ENCODE measurements around the gene PLCD1.
A peak's percentile ranks its signal among the peaks of the same experiment; 100 is the strongest.
"Not testable (repeated sequence)": the region's sequence is repeated elsewhere in the genome, so short reads cannot be mapped to it uniquely, and the experiment has no call there.

PLCD1 gene

GRCh38 chr3:38043486-38043885, 14.0 kb upstream of the PLCD1 start:
- DNase-seq (ENCODE audit: low read depth), result no peak
- H3K4me3 ChIP-seq (ENCODE audit: low read length), result no peak overlapping the region
- TF ChIP-seq, protein P1, sequence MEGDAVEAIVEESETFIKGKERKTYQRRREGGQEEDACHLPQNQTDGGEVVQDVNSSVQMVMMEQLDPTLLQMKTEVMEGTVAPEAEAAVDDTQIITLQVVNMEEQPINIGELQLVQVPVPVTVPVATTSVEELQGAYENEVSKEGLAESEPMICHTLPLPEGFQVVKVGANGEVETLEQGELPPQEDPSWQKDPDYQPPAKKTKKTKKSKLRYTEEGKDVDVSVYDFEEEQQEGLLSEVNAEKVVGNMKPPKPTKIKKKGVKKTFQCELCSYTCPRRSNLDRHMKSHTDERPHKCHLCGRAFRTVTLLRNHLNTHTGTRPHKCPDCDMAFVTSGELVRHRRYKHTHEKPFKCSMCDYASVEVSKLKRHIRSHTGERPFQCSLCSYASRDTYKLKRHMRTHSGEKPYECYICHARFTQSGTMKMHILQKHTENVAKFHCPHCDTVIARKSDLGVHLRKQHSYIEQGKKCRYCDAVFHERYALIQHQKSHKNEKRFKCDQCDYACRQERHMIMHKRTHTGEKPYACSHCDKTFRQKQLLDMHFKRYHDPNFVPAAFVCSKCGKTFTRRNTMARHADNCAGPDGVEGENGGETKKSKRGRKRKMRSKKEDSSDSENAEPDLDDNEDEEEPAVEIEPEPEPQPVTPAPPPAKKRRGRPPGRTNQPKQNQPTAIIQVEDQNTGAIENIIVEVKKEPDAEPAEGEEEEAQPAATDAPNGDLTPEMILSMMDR (IDR thresholded peaks at IDR 0.05; ENCODE audit: insufficient read depth, low read depth, low read length, missing control alignments), result no peak

GRCh38 chr3:38040401-38040800, 11.0 kb upstream of the PLCD1 start:
- TF ChIP-seq, protein P1 (IDR thresholded peaks at IDR 0.05; ENCODE audit: insufficient read depth, low read depth, low read length, missing control alignments), result no peak
- H3K4me3 ChIP-seq (ENCODE audit: low read length), result no peak overlapping the region
- no peak for DNase-seq (ENCODE audit: low read depth)

GRCh38 chr3:38039899-38040261, 10.4 kb upstream of the PLCD1 start:
- TF ChIP-seq, protein P1 (IDR thresholded peaks at IDR 0.05; ENCODE audit: insufficient read depth, low read depth, low read length, missing control alignments), result peak; percentile 34
- DNase-seq (ENCODE audit: low read depth), result peak; percentile 57
- H3K4me3 ChIP-seq (ENCODE audit: low read length), result no peak overlapping the region

- TF ChIP-seq, protein P1 (IDR thresholded peaks at IDR 0.05; ENCODE audit: insufficient read depth, low read depth, low read length, missing control alignments), result no peak
- H3K4me3 ChIP-seq (ENCODE audit: low read length), result peak within 1 kb of the TSS; percentile 20
- peak; percentile 73 for DNase-seq (ENCODE audit: low read depth)
These were observed 9.9 kb upstream of the PLCD1 start, which contains the start of gene DLEC1 for GRCh38 chr3:38039101-38039898. DLEC1 (plus strand) TSS chr3:38039208; CDS start chr3:38039226, 18 bp downstream.

DNA sequence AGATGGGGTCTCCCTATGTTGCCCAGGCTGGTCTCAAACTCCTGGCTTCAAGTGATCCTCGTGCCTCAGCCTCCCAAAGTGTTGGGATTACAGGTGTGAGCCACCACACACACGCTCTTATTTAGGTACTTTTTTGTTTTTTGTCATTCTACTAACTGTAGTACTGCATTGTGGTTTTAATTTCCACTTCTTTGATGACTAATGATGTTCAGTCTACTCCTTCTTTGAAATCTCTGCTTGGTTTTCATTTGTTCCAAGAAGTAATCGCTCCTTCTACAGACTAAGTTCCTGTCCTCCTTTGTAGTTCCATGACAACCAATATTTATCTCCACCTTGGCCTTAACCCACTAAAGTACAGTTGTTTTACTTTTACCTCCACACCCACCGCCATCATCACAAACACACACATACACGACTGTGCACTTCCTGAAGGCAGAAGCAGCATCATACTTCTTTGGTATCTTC, 9.0 kb upstream of the PLCD1 start:
- DNase-seq (ENCODE audit: low read depth), result no peak
- H3K4me3 ChIP-seq (ENCODE audit: low read length), result no peak overlapping the region
- TF ChIP-seq, protein P1 (IDR thresholded peaks at IDR 0.05; ENCODE audit: insufficient read depth, low read depth, low read length, missing control alignments), result no peak

DNA sequence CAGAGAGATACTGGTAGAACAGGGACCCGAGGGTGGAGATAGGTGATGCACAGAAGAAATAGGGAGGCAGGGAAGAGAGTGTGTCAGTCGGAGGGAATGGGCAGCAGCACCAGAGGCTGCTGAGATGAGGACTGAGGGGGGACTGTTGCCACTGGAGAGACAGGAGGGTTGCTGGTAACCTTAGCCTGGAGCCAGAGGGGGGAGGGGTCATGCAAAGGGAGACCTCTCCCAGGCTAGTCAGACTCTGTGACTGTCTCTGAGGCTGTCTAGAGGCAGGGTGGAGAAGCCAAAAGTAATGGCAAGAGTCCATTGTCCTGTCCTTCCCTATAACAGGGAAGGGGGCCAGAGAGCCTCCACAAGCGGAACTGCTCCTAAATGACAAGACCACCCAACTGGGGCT, 7.5 kb upstream of the PLCD1 start:
- TF ChIP-seq, protein P1 (IDR thresholded peaks at IDR 0.05; ENCODE audit: insufficient read depth, low read depth, low read length, missing control alignments), result no peak
- no peak for DNase-seq (ENCODE audit: low read depth)
- no peak overlapping the region for H3K4me3 ChIP-seq (ENCODE audit: low read length)

GRCh38 chr3:38036286-38036685, 6.8 kb upstream of the PLCD1 start:
- TF ChIP-seq, protein P1 (IDR thresholded peaks at IDR 0.05; ENCODE audit: insufficient read depth, low read depth, low read length, missing control alignments), result no peak
- DNase-seq (ENCODE audit: low read depth), result no peak
- no peak overlapping the region for H3K4me3 ChIP-seq (ENCODE audit: low read length)

DNA sequence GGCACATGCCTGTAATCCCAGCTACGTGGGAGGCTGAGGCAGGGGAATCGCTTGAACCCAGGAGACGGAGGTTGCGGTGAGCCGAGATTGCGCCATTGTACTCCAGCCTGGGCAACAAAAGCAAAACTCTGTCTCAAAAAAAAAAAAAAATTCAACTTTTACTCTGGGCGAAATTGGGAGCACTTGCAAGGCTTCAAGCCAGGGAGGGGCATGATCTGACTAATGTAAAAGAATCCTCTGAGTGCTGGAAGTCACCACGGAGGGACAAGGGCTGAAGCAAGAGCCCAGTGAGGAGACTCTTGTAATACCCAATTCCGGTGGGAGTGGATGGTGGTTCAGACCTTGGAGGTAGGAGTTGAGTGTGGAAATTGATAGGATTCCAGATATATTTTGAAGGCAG, 4.9 kb upstream of the PLCD1 start:
- H3K4me3 ChIP-seq (ENCODE audit: low read length); DNase-seq (ENCODE audit: low read depth): not testable (repeated sequence)

- DNase-seq (ENCODE audit: low read depth); H3K4me3 ChIP-seq (ENCODE audit: low read length): not testable (repeated sequence)
These were observed 4.1 kb upstream of the PLCD1 start for GRCh38 chr3:38033586-38033985.

All from epithelial cell of esophagus (primary cell).